NCI-H1417 (cell line): ENCODE data around the gene CDK19.
"Not testable (repeated sequence)": the region's sequence is repeated elsewhere in the genome, so short reads cannot be mapped to it uniquely, and the experiment has no call there.

Source experiments
- DNase-seq, 3 experiments: peaks; one replicate each; lab custom pipeline; 2025; lab: John Stamatoyannopoulos, UW

The CDK19 gene

DNA sequence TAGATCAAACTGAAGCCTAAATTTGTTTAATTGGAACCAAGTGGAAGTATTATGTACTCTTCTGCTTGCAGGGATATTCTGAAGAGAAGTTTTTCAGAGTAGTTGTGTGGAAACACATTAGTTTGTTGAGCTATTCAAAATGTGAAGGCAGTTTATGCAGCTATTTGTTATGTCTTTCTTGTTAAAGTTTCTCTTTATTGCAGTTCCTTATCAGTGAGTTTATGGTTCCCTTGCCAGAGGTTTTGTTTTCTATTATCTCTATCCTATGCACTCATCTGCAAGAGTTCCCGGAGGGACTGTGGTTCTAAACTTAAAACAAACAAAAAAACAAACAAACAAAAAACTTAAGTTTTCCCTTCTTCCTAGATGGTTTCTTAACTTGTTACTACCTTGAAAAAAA is 195.2 kb downstream of the CDK19 start:
- DNase-seq: no peak

DNA sequence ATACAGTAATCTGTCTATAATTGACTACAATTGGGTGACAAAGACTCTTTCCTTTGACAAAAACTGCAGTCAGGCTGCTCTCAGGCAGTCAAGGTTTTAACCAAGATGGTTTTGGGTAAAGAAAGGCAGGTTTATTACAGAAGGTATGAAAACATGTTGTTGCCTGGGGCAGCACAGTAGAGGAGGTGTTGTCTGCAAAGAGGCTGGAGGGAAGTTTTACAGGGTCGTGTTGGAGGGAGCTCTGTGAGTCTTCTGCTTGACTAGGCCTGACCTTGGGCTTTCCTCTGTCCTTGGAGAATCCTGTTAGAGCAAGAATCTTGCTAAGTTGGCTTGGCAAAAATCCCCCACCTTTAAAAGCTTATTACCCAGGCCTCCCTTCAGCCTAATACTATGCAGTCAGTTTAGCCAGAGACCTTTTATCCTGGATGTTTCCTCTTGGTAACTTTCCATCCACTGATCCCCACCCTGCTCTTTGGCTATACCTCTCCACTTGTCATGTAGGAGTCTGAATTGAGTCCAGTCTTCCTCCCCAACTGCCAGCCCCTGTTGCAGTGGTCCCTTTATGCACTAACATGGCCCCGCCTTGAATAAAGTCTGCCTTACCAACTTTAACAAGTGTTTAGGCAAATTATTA is 195.9 kb downstream of the CDK19 start:
- no peak for DNase-seq

DNA sequence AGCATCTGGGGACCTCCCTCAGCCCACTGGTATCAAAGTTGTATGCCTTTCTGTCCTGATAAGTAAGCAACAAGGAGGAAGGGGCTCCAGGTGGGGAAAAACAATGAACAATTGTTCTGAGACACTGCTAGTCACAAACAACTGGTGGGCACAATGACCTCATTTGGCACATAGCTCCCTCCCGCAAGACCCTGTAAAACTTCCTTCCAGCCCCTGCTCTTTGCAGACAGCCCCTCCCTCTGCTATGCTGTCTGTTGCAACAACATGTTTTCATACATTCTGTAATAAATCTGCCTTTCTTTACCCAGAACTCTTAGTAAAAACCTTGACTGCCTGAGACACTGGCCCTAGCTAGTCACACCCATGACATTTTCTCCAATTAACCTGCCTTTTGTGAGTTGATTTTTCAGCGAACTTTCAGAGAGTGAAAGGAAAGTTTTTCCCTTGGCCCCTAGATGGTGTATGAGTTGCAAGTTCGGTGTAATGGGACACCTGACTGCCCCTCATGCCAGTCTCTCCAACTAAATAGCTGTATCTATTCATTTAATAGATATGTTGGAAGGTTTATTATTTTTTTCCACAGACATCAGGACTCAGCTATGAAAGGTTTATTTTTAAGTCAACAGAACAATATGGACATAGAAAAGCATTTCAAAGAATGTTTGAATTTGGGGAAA is 196.5 kb downstream of the CDK19 start:
- no peak for DNase-seq

DNA sequence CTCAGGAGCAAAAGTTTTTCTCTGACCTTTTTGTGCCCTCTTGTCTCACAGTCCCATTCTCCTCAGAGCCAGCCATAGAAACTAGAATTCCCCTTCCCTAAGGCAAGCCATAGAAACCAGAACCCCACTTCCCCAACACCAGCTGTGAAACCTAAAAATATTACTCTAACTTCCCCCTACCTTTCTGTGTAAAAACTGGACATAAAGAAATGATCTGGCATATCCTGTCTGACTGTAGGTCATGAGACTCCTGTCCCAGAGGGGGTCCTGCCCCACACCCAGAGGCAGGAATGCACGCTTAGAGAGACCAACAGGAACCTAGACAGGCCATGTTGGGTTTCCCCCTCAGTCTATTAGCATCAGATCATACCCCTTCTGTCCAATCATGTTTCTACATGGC is 198.2 kb downstream of the CDK19 start:
- no peak for DNase-seq

DNA sequence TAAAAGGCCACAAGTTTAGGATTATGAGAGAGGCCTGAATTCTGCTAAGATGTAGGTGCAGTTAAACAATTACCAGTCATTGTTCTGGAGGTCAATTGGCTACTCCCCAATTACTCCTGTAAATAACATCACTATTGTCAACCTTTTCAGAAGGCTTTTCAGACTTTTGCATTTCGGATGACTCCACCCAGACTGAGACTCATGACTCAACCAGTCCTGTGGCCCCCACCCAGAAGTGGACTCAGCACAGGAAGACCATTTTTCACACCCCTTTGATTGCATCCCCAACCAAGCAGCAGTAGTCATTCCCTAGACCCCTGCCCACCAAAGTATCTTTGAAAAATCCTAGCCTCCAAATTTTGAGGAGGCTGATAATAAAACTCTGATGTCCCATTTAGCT is 199.5 kb downstream of the CDK19 start:
- DNase-seq: no peak

DNA sequence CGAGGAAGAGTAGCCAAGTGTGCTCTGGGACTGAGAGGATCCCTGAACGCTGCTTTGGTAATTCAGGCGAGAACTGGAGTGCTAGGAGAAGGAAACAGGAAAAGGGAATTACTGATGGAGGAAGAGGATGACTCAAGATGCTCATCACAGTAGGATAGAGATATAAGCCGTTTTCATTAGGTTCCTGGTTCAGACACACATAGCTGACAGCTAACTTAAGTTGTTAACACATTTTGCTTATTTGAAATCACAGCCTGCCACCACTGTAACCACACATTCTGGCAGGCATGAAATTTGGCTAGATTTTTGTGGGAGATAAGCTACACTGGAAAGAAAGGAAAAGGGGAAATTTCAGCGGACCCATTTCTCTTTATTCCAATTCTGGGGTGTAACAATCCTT is 200.7 kb downstream of the CDK19 start:
- no peak for DNase-seq

DNA sequence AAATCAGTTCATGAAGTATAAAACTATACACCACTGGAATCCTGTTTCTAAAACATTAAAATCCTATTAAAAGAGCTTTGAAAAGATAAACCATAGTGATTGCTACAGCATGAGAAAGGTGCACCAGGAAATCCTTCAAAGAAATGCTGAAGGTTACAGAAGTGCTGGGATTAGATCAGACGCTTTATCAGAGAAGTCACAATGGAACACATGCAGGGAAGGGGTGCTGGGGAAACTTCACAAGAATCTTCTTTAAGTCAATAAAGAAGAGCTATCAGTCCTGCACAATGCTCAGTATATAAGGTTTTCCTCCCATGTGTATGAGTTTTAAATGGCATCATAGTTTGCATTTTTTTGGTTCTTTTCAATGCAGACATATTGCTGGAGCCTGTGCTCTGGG is 201.2 kb downstream of the CDK19 start:
- no peak for DNase-seq

DNA sequence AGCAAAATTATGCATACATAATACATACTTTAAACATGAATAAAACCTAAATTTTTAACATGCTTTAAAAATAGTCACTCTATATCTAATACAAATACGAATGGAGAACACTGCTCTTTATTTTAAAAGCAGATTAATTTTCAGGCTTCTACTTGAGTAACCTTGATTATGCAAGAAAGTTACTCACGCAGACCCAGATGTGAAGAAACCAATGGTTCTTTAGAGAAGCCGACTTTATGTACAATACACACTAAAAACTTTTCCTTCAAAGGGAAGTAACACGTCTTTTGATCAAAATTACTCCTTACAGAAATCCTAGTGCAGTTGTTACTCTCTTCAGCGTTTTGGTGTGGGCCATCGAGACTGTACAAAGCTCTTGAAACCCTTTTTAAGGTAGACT is 201.9 kb downstream of the CDK19 start:
- no peak for DNase-seq

DNA sequence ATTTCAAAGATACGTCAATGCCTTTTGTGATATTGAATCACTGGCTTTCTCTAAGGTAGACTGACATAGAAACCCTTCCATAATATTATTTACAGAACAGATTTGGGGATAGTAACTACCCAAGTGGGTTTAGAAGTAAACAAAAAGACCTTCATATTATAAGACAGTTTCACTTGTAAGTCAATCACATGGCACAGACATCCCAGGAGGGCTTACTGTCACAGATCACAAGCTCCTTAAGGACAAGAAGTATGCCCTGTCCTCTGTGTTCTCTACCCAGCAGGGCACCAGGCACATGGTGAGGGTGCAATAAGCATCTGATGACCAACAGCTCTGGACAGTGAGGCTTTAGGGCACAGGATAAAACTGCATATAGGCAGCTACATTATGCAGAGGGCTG is 203.0 kb downstream of the CDK19 start:
- no peak for DNase-seq

DNA sequence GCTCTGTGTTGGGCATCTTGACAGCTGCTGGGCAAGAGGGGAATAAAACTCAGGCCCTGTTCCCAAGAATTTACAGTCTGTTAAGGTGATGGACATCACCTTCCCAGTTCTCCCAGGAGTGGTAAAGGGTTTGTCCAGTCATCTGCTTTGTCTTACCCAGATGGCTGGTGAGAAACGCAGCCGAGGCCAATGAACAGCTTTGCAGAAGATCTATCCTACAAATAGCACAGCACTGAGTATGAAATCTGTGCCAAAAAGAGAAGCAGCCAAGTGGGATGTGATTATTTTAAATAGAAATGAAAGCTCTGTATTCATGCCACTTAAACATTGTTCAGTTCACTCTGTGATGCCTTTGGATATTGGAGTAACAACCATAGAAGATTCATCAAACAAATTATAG is 206.2 kb downstream of the CDK19 start:
- DNase-seq: no peak

DNA sequence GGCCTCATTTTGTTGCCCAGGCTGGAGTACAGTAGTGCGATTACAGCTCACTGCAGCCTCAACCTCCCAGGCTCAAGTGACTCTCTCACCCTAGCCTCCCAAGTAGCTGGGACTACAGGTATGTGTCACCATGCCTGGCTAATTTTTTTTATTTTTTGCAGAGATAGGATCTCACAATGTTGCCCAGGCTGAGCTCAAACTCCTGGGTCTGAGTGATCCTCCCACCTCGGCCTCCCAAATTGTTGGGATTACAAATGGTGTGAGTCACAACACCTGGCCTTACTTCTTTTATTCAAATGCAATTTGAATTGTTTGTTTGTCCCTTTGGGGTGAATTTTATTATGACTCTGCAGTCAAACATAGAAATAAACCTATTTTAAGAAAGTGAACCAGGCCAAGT is 207.1 kb downstream of the CDK19 start:
- DNase-seq: no peak

DNA sequence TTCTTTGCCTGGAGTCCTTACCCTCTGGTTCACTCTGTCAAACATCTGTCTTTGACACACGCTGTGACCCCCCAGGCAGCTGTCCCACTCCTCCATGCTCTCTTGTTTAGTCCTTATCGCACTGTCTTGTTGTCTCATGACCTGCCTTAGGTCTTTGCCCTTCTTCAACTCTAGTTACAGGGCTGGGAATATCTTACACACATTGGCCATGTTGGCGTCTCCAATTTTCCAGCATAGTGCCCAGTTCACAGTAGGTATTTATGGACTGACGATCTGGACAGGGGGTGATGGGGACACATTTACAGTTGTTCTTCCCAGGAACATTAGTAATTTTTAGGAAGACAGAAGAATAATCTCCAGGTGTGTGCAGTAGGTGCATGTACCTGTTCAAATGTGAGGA is 209.1 kb downstream of the CDK19 start:
- no peak for DNase-seq

DNA sequence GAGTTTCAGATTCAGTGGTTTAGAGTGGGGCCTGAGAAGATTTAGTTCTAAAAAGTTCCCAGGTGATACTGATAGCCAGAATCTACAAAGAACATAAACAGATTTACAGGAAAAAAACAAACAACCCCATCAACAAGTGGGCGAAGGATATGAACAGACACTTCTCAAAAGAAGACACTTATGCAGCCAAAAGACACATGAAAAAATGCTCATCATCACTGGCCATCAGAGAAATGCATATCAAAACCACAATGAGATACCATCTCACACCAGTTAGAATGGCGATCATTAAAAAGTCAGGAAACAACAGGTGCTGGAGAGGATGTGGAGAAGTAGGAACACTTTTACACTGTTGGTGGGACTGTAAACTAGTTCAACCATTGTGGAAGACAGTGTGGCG is 214.6 kb downstream of the CDK19 start:
- not testable (repeated sequence) for DNase-seq

DNA sequence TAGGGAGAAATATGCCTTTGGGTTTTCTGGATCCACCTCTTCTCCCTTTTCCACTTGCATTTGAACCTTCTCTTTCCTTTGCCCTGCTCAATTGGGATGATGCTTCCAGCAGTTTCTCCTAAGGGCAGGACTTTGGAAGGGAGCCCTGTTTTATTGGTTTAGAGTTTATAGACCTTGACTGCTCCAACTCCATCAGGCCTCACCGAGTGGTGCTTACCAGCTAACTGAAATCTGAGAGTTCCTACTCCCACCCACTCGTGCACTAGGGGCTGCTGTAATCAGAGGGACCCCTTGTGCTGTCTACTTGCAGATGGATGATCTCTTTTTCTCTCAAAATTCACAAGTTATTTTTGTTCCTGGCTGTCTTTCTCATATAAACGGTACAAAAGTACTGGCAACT is 217.5 kb downstream of the CDK19 start:
- DNase-seq: no peak

DNA sequence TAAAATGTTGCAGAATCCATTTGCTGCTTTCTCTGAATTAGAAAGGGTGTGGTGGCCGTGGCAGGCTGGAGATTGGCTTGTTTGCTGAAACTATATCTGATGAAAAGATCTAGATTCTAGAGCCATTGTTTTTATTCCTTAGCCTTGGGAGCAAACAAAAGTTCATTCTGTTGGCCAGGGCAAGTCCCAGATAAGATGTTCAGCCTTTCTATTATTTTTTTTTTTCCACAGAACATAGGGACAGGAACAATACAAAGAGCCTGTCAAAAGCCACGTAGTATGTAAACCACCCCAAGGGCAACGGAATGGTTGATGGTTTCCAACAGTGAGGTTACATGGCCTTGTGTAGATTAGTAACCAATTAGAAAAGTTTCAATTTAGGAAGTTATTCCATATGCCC is 218.9 kb downstream of the CDK19 start:
- peak in 1 of 3 experiments; percentile 19 for DNase-seq

DNA sequence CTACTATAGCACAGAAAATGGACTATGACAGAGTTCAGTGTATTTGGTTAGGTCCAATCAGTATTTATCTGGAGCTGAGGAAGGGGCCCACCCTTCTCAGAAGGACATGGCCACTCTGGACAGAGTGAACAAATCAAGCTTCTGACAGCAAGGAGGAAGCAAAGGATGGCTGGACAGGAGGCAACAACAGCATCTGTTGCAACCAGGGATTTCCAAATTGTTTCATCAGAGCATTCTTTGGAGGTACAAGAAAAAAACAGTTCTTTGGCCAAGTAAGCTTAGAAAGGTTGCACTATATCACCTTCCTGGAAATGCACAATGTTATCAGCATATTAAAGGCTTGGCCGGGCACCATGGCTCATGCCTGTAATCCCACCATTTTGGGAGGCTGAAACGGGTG is 220.2 kb downstream of the CDK19 start:
- no peak for DNase-seq

DNA sequence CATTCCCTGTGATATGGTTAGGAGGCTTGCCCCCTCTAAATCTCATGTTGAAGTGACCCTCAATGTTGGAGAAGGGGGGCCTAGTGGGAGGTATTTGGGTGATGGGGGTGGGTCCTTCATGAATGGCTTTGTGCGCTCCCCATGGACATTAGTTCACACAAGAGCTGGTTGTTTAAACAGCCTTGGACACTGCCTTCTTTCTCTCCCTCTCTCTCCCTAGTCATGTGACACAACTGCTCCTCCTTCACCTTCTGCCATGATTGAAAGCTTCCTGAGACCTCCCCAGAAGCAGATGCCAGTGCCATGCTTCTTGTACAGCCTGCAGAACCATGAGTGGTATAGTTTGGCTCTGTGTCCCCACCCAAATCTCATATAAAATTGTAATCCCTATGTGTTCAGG is 221.6 kb downstream of the CDK19 start:
- no peak for DNase-seq

DNA sequence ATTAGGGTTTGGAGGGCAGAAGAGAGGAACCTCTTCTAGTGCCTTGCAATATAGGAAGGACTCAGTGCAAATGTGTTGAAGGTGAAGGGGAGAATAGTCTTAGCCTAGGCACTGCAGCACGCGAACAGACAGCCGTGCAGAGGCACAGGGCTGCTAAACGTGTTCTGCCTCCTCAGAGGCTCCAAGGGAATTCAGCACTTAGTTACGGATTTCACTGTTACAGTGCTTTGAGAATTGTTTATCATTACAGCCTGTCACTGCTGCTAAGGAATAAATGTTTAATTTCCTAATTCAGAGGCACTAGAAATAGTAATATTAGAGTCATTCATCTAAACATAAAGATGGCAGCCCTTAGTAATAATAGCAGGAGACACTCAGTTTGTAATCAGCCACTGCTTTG is 222.5 kb downstream of the CDK19 start:
- DNase-seq: no peak

DNA sequence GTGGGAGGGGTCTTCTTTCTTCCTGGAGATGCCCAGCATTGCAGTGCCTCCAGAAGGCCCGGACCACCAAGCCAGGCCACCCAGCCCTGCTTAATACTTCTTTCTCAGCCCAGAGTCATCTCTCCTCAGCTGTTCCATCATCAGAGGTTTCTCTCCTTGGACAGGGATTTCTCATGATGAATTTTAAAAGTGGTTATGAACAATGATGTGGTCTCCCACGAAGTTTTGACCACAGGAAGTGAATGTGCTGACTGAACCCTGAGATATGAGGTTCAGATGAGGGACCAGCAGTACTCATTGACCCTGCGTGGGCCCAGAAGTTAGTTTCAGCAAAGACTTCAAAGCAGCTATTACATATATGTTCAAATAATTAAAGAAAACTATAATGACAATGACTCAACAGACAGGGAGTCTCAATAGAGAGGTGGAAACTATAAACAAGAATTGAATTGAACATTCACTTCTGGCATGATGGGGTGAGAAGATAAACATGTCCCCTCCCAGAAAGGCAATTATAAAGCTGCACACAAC is 224.4 kb downstream of the CDK19 start:
- DNase-seq: no peak

DNA sequence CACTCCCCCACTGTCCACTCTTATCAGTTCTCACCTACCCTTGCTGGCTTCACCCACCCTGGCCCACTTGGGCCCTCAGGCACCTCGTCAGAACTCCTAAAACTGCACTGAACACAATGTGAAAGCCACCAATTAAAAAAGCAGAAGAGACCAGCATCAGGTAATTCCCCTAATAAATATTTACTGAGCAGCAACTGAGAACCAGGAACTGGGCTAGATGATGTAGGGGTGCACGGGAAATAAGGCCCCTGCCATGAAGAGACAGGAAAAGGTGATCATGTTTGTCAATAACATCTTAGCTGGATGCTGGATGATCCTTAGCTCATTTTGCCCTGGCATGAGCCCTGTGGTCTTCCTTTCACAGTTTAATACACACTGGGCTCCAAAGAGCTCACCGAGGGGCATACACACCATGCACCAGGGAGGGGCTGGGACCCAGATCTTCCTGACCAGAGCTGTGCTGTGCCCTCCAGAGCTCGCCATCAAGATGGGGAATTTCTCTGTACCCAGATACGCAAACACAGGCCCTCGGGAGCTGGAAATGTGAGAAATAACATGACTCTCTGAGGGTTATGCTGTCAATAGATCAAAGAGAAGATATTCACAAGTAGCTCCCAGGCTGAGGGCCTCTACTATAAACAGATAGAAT is 225.3 kb downstream of the CDK19 start:
- no peak for DNase-seq

DNA sequence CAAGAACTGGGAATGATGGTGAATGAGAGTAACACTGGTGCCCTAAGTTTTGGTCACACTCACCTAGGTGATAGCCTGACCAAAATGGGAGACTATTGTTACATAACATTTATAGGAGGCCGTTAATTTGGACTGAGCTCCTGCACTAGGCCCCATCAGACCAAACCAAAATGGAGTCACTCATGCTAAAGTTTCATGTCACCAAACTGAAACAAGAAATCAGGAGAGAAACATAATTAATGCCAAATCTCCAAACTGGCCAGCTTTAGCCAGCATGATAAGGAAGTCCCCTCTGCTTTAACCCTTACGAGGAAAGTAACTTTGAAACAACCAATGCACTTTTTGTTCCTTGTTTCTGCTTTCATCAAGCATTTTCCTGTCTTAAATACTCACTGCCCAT is 227.9 kb downstream of the CDK19 start:
- no peak for DNase-seq

DNA sequence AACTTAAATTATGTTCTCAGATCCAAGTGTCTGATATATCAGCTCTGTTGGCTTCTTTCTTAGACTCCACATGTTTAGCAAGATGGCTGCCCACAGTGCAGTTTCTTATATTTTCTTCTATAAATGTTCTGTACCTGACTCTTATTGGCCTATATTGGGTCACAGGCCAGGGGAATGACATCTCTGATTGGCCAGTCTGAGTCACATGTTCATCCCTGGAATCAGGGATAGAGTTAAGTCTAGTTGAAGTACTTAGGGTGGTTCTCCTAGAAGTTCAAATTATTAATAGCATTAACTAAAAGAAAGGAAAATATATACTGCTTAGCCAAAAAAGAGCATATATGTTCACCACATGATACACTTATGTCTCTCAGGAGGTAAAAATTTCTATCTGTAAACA is 233.6 kb downstream of the CDK19 start:
- DNase-seq: no peak

DNA sequence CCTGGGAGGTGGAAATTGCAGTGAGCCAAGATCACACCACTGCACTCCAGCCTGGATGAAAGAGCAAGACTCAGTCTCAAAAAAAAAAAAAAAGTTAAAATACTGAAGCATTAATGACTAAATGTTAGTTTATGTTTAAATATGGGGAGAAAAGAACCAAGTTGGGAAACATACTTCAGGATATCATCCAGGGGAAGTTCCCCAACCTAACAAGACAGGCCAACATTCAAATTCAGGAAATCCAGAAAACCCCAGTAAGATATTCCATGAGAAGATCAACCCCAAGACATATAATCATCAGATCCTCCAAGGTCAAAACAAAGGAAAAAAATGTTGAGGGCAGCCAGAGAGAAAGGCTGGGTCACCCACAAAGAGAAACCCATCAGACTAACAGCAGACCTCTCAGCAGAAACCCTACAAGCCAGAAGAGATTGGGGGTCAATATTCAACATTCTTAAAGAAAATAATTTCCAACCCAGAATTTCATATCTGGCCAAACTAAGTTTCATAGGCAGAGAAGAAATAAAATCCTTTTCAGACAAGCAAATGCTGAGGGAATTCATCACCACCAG is 237.6 kb downstream of the CDK19 start:
- not testable (repeated sequence) for DNase-seq
